Measurements from ENCODE around the gene TRAPPC8.

DNA sequence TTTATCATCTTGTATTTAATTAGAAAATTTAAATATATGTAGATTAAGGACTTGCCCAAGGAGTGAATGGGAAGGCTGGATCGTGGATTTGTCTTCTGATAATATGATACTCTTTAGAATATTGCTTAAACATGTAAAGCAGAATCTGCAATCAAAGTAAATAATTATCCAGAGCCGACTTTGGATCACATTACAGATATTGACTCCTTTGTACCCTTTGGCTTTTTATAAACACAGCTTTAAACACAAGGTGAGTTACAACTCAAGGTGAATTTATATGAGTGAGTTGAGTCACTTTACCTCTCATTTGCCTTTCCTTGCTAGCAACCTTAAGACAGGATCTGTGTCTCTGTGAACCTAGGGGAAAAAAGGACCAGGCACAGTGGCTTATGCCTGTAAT lies 144.5 kb downstream of the TRAPPC8 start:
- TF ChIP-seq, protein P1, sequence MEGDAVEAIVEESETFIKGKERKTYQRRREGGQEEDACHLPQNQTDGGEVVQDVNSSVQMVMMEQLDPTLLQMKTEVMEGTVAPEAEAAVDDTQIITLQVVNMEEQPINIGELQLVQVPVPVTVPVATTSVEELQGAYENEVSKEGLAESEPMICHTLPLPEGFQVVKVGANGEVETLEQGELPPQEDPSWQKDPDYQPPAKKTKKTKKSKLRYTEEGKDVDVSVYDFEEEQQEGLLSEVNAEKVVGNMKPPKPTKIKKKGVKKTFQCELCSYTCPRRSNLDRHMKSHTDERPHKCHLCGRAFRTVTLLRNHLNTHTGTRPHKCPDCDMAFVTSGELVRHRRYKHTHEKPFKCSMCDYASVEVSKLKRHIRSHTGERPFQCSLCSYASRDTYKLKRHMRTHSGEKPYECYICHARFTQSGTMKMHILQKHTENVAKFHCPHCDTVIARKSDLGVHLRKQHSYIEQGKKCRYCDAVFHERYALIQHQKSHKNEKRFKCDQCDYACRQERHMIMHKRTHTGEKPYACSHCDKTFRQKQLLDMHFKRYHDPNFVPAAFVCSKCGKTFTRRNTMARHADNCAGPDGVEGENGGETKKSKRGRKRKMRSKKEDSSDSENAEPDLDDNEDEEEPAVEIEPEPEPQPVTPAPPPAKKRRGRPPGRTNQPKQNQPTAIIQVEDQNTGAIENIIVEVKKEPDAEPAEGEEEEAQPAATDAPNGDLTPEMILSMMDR (conservative IDR thresholded peaks at IDR 0.05; ENCODE audit: low read length), result no peak
- no peak for TF ChIP-seq EZH2phosphoT487 (IDR thresholded peaks at IDR 0.05; ENCODE audit: borderline replicate concordance)
